Liver (tissue), 9 donors: ENCODE data around the gene BAHCC1. TPM values are rescaled to one million over a fixed set of nuclear protein-coding genes. Genes with fewer than 3 reads are reported as not detected.

Source experiments
- DNase-seq: peaks from one replicate; pipeline ENCODE4 v3.0.0-alpha.2; 2017; ENCODE audit warnings: low spot score
- H3K27ac ChIP-seq, 2 donors: one replicate each; pipeline ENCODE4 v1.7.0; 2013; ENCODE audit warnings: inconsistent platforms in 2 of 2, low read length in 2 of 2, control low read depth in 1 of 2, low read depth in 1 of 2, mild to moderate bottlenecking in 1 of 2
- H3K27me3 ChIP-seq, 4 donors: one replicate each; pipeline versions ENCODE4 v1.6.1 to v1.7.0; 2013; ENCODE audit warnings: low read length in 3 of 4, inconsistent platforms in 1 of 4, mild to moderate bottlenecking in 1 of 4, moderate library complexity in 1 of 4; ENCODE audit not compliant: control insufficient read depth in 4 of 4, insufficient read depth in 4 of 4
- H3K36me3 ChIP-seq, 4 donors: one replicate each; pipeline versions ENCODE4 v1.6.1 to v1.7.0; 2013; ENCODE audit warnings: low read length in 3 of 4, mild to moderate bottlenecking in 3 of 4, low read depth in 1 of 4, moderate library complexity in 1 of 4; ENCODE audit not compliant: control insufficient read depth in 4 of 4, insufficient read depth in 3 of 4
- H3K4me1 ChIP-seq, 4 donors: one replicate each; pipeline versions ENCODE4 v1.6.1 to v1.7.0; 2013; ENCODE audit warnings: low read length in 3 of 4, mild to moderate bottlenecking in 3 of 4, moderate library complexity in 1 of 4; ENCODE audit not compliant: control insufficient read depth in 4 of 4, insufficient read depth in 4 of 4
- H3K4me3 ChIP-seq, 3 donors: one replicate each; pipeline versions ENCODE4 v1.6.1 to v1.7.0; 2013; ENCODE audit warnings: low read length in 3 of 3, control low read depth in 1 of 3, low read depth in 1 of 3, mild to moderate bottlenecking in 1 of 3
- H3K9ac ChIP-seq, 2 donors: one replicate each; pipeline ENCODE4 v1.7.0; 2013; ENCODE audit warnings: low read length in 2 of 2, mild to moderate bottlenecking in 2 of 2, moderate library complexity in 2 of 2, control low read depth in 1 of 2, low read depth in 1 of 2
- H3K9me3 ChIP-seq, 4 donors: one replicate each; pipeline versions ENCODE4 v1.6.1 to v1.7.0; 2013; ENCODE audit warnings: low read length in 3 of 4; ENCODE audit not compliant: control insufficient read depth in 4 of 4
- ATF3 ChIP-seq: IDR thresholded peaks from 2 replicates; pipeline ENCODE4 v1.6.1; 2016; ENCODE audit warnings: antibody characterized with exemption
- CTCF ChIP-seq: fragments of 150-350 bp; IDR thresholded peaks from 2 replicates; pipeline ENCODE4 v1.5.1; 2017; ENCODE audit warnings: improper control_type of control experiment, low read depth, low read length; ENCODE audit not compliant: missing input control
- EGR1 ChIP-seq, 2 donors: IDR thresholded peaks; 2 replicates each; pipeline ENCODE4 v1.6.1; 2016 to 2018; ENCODE audit warnings: antibody characterized with exemption in 2 of 2, low read depth in 2 of 2
- FOXA1 ChIP-seq: IDR thresholded peaks from 2 replicates; pipeline ENCODE4 v1.6.1; 2016; ENCODE audit warnings: antibody characterized with exemption
- FOXA2 ChIP-seq: IDR thresholded peaks from 2 replicates; pipeline ENCODE4 v1.6.1; 2016; ENCODE audit warnings: antibody characterized with exemption
- GABPA ChIP-seq, 2 donors: IDR thresholded peaks in 1 of 2; conservative IDR thresholded peaks in 1 of 2; 2 replicates each; pipeline ENCODE4 v1.6.1; 2016; ENCODE audit warnings: antibody characterized with exemption in 2 of 2, mild to moderate bottlenecking in 1 of 2, moderate library complexity in 1 of 2
- HNF4A ChIP-seq, 2 donors: conservative IDR thresholded peaks; 2 replicates each; pipeline ENCODE4 v1.6.1; 2016; ENCODE audit warnings: antibody characterized with exemption in 2 of 2, mild to moderate bottlenecking in 2 of 2
- HNF4G ChIP-seq: IDR thresholded peaks from 2 replicates; pipeline ENCODE4 v1.6.1; 2016; ENCODE audit warnings: antibody characterized with exemption
- JUND ChIP-seq, 2 donors: IDR thresholded peaks; 2 replicates each; pipeline ENCODE4 v1.6.1; 2016; ENCODE audit warnings: antibody characterized with exemption in 2 of 2
- MAX ChIP-seq: IDR thresholded peaks from 2 replicates; pipeline ENCODE4 v1.6.1; 2016; ENCODE audit warnings: antibody characterized with exemption
- NR2F2 ChIP-seq: IDR thresholded peaks from 2 replicates; pipeline ENCODE4 v1.6.1; 2016; ENCODE audit warnings: antibody characterized with exemption
- RXRA ChIP-seq, 2 donors: IDR thresholded peaks; 2 replicates each; pipeline ENCODE4 v1.6.1; 2017 to 2018; ENCODE audit warnings: antibody characterized with exemption in 2 of 2, mild to moderate bottlenecking in 1 of 2
- SP1 ChIP-seq: IDR thresholded peaks from 2 replicates; pipeline ENCODE4 v1.6.1; 2018; ENCODE audit warnings: antibody characterized with exemption, mild to moderate bottlenecking
- YY1 ChIP-seq: IDR thresholded peaks from 2 replicates; pipeline ENCODE4 v1.6.1; 2016; ENCODE audit warnings: antibody characterized with exemption, mild to moderate bottlenecking
- ZBTB33 ChIP-seq: IDR thresholded peaks from 2 replicates; pipeline ENCODE4 v1.6.1; 2016; ENCODE audit warnings: antibody characterized with exemption
- WGBS: extraction: QIAGEN DNeasy Blood & Tissue Kit; methylation state at CpG from one replicate; pipeline ENCODE4 v1.1.7; 2013; 5-methylcytosine and 5-hydroxymethylcytosine counted together
- polyA plus RNA-seq, 2 donors: library from polyadenylated mRNA; stranded (reverse) in 1 of 2; unstranded in 1 of 2; fragments of 200-250 nt in 1 of 2; fragments of >200 nt in 1 of 2; fragmentation: Nextera tagmentation in 1 of 2; extraction: Ambion mirVana in 1 of 2; gene quantifications; one replicate each; pipeline versions ENCODE4 v1.2.1 to v1.2.3, GENCODE V29; 2013 to 2015
- total RNA-seq, 2 donors: library from RNA; depleted of rRNA; stranded (reverse); fragments of >200 nt; gene quantifications; one replicate each; pipeline ENCODE4 v1.2.3, GENCODE V29; 2014
- donor health status: healthy.
- donor health status: healthy.
- donor health status: healthy.
- donor health status: healthy.
- donor health status: healthy.

BAHCC1 gene
- total and polyA plus RNA-seq, 4 donors: 0.76 to 3.9 (median 2.5) TPM

GRCh38 chr17:81448442-81448841, 53.2 kb downstream of the BAHCC1 start:
- DNase-seq: no peak
- Histone ChIP-seq H3K27ac (no peak overlapping the region), H3K4me1 (no peaks in the 10 kb centered on the region), H3K9me3 (no peaks in the 10 kb centered on the region), H3K27me3 (no peaks in the 10 kb centered on the region), H3K36me3 (no peaks in the 10 kb centered on the region), H3K4me3 (no peak overlapping the region), H3K9ac (no peak overlapping the region)
- TF ChIP-seq ATF3 (no peak), GABPA (IDR thresholded peaks at IDR 0.05 in 1 of 2, conservative IDR thresholded peaks at IDR 0.05 in 1 of 2) (no peak), NR2F2 (no peak)
- WGBS: 95% methylated on average over 25 of the region's 25 CpGs

- Histone ChIP-seq H3K9ac (no peak overlapping the region), H3K36me3 (no peaks in the 10 kb centered on the region), H3K9me3 (no peaks in the 10 kb centered on the region), H3K4me3 (no peak overlapping the region), H3K27ac (no peak overlapping the region), H3K27me3 (no peaks in the 10 kb centered on the region), H3K4me1 (no peaks in the 10 kb centered on the region)
- no peak for TF ChIP-seq FOXA2
- TF ChIP-seq MAX: no peak
- no peak for TF ChIP-seq CTCF
- no peak for TF ChIP-seq YY1
- no peak for TF ChIP-seq HNF4A (conservative IDR thresholded peaks at IDR 0.05)
- no peak for TF ChIP-seq FOXA1
- TF ChIP-seq NR2F2: no peak
- no peak for TF ChIP-seq HNF4G
- TF ChIP-seq JUND (IDR thresholded peaks at IDR 0.05): no peak
- no peak for TF ChIP-seq EGR1 (IDR thresholded peaks at IDR 0.05; ENCODE audit: low read depth in 2 of 2)
- TF ChIP-seq RXRA (IDR thresholded peaks at IDR 0.05): no peak
- no peak for TF ChIP-seq ZBTB33
- 86% methylated on average over 12 of the region's 12 CpGs for WGBS
- DNase-seq: no peak
These were observed 53.7 kb downstream of the BAHCC1 start for GRCh38 chr17:81448950-81449349.

- Histone ChIP-seq H3K36me3 (no peaks in the 10 kb centered on the region), H3K4me3 (no peak overlapping the region), H3K27ac (no peak overlapping the region), H3K9me3 (no peaks in the 10 kb centered on the region), H3K4me1 (no peaks in the 10 kb centered on the region), H3K27me3 (no peaks in the 10 kb centered on the region), H3K9ac (no peak overlapping the region)
- 83% methylated on average over 8 of the region's 8 CpGs for WGBS
- no peak for DNase-seq
- TF ChIP-seq NR2F2 (no peak), JUND (IDR thresholded peaks at IDR 0.05) (no peak), SP1 (no peak), FOXA1 (no peak), ZBTB33 (no peak)
These were observed 54.1 kb downstream of the BAHCC1 start for GRCh38 chr17:81449351-81449750.
